Ascending aorta (tissue), 2 donors: Measurements from ENCODE around the gene AUH. TPM values are rescaled to one million over a fixed set of nuclear protein-coding genes. Genes with fewer than 3 reads are reported as not detected.

Experiments used
- DNase-seq, 2 donors: peaks; one replicate each; pipeline ENCODE4 v3.0.0-alpha.2; 2019; ENCODE audit warnings: low spot score in 2 of 2
- H3K27ac ChIP-seq, 2 donors: fragments of 200-600 bp; sonication (generic); one replicate each; pipeline ENCODE4 v1.5.1; 2016 to 2017; ENCODE audit warnings: mild to moderate bottlenecking in 1 of 2
- H3K27me3 ChIP-seq: fragments of 200-600 bp; sonication (generic); one replicate; pipeline ENCODE4 v1.5.1; 2017
- H3K36me3 ChIP-seq, 2 donors: fragments of 200-600 bp; sonication (generic); one replicate each; pipeline ENCODE4 v1.5.1; 2016
- H3K4me1 ChIP-seq, 2 donors: fragments of 200-600 bp; sonication (generic); one replicate each; pipeline ENCODE4 v1.5.1; 2016 to 2017; ENCODE audit warnings: mild to moderate bottlenecking in 1 of 2
- H3K4me3 ChIP-seq, 2 donors: fragments of 200-600 bp; sonication (generic); one replicate each; pipeline ENCODE4 v1.5.1; 2016 to 2017; ENCODE audit warnings: mild to moderate bottlenecking in 1 of 2
- H3K9me3 ChIP-seq, 2 donors: fragments of 200-600 bp; sonication (generic); one replicate each; pipeline ENCODE4 v1.5.1; 2016
- intact Hi-C: fragments of 100-400 bp; cut with DNase I; formaldehyde crosslinking; loops from one replicate; pipeline ENCODE4 v1.15.1; 2023
- total RNA-seq: library from RNA; depleted of rRNA; stranded (reverse); fragments of >200 nt; gene quantifications from one replicate; pipeline ENCODE4 v1.1.0, GENCODE V29; 2016
- TF ChIP-seq, protein P1 (sequence below), 3 experiments: fragments of 200-600 bp in 2 of 3; fragments of 450-650 bp in 1 of 3; sonication (generic) in 2 of 3; IDR thresholded peaks; one replicate each; pipeline ENCODE4 v1.5.1; 2016 to 2019; ENCODE audit warnings: antibody characterized with exemption in 3 of 3, mild to moderate bottlenecking in 1 of 3, moderate library complexity in 1 of 3

Gene AUH
- total RNA-seq, 1 donor from 2014 or later, result 46.2 TPM

DNA sequence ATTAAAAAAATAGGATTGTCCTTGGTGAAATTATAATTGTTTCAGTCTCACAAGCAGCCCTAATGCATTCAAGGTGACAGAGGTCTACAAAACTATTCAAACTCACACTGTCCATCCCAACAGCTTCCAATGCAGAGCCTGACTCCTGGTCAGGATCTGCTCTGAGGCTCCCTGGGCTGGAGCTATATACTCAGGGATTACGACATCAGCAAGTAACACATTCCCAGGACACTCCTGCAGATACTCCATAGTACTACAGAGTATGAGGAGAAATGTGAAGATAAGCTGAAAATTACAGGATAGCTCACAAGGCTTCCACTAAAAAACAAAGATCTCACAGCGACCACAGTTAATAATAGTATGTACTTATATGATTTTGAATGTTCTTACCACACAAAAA, 130.1 kb downstream of the AUH start:
- no peaks in the 10 kb centered on the region for H3K27me3 ChIP-seq
- H3K36me3 ChIP-seq, result no peaks in the 10 kb centered on the region
- H3K4me1 ChIP-seq, result no peaks in the 10 kb centered on the region
- no peak overlapping the region for H3K27ac ChIP-seq
- no peaks in the 10 kb centered on the region for H3K9me3 ChIP-seq
- DNase-seq, result no peak
- intact Hi-C loops, result no loop called here
- no peak overlapping the region for H3K4me3 ChIP-seq
- TF ChIP-seq, protein P1, sequence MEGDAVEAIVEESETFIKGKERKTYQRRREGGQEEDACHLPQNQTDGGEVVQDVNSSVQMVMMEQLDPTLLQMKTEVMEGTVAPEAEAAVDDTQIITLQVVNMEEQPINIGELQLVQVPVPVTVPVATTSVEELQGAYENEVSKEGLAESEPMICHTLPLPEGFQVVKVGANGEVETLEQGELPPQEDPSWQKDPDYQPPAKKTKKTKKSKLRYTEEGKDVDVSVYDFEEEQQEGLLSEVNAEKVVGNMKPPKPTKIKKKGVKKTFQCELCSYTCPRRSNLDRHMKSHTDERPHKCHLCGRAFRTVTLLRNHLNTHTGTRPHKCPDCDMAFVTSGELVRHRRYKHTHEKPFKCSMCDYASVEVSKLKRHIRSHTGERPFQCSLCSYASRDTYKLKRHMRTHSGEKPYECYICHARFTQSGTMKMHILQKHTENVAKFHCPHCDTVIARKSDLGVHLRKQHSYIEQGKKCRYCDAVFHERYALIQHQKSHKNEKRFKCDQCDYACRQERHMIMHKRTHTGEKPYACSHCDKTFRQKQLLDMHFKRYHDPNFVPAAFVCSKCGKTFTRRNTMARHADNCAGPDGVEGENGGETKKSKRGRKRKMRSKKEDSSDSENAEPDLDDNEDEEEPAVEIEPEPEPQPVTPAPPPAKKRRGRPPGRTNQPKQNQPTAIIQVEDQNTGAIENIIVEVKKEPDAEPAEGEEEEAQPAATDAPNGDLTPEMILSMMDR (IDR thresholded peaks at IDR 0.05), result no peak

DNA sequence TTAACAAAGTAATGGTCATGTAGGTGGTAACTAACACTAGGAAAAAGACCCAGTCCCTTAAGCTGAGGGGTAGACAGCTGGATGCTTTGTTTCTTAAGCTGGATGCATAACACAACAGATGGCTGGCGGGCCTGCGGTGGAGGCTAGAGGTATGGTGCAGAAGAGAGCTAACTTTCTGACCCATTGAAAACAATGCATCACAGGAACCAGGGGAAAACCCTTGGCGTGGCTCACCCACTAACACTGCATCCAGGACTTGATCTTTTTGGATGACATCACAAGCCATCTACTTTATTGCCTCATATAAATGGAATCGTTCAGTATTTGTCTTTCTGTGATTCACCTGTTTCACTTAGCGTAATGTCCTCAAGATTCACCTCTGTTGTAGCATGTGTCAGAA, 138.7 kb downstream of the AUH start:
- no peak overlapping the region for H3K4me3 ChIP-seq
- no peak for DNase-seq
- H3K27ac ChIP-seq, result no peak overlapping the region
- no peaks in the 10 kb centered on the region for H3K27me3 ChIP-seq
- no peaks in the 10 kb centered on the region for H3K4me1 ChIP-seq
- peaks cover 7% of the 10 kb centered on the region in 2 donors for H3K36me3 ChIP-seq
- no peaks in the 10 kb centered on the region for H3K9me3 ChIP-seq
- intact Hi-C loops, result no loop called here
- TF ChIP-seq, protein P1 (IDR thresholded peaks at IDR 0.05), result no peak

DNA sequence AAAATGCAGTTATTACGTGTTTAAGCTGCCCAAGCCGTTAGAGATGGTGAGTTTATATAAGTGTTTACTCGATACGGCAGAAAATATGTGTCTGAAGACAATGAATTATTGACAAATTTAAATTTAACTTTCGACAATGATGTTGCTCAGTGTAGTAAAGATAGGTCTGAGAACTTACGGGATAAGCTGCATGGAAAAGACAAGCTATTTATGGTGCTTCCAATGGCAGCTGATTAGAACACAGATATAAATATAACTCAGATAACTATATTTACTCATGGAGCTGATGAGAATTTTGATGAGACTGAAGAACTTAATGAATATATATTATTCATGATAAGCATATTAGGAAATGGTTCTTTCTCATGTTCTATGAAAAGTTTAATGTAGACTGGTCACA, 139.3 kb downstream of the AUH start:
- Histone ChIP-seq H3K27ac (no peak overlapping the region), H3K27me3 (no peaks in the 10 kb centered on the region), H3K4me3 (no peak overlapping the region), H3K9me3 (no peaks in the 10 kb centered on the region), H3K4me1 (no peaks in the 10 kb centered on the region), H3K36me3 (peaks cover 7% of the 10 kb centered on the region in 2 donors)
- TF ChIP-seq, protein P1 (IDR thresholded peaks at IDR 0.05), result no peak
- DNase-seq, result no peak
- intact Hi-C loops, result no loop called here

DNA sequence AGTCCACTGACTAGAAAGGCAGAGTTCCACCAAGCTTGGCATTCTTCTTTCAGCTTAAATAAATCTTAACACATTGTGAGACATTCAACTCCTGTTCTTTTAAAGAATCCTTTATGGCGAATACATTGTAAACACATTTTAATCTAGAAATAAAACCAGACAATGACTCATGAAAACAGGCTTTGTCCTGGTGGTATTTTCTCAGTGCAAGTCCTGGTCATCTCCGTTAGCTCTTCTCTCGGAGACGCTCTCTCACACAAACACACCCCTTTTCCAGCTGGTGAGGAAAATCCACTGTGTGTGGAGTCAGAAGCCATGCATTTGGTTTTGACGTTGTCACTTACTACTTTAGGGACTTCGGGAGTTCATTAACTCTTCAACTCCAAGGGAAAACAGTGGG, 140.4 kb downstream of the AUH start:
- Histone ChIP-seq H3K27ac (no peak overlapping the region), H3K4me3 (no peak overlapping the region), H3K4me1 (no peaks in the 10 kb centered on the region), H3K9me3 (no peaks in the 10 kb centered on the region), H3K27me3 (no peaks in the 10 kb centered on the region), H3K36me3 (peaks cover 7% of the 10 kb centered on the region in 2 donors)
- intact Hi-C loops, result no loop called here
- no peak for DNase-seq
- TF ChIP-seq, protein P1 (IDR thresholded peaks at IDR 0.05), result no peak

DNA sequence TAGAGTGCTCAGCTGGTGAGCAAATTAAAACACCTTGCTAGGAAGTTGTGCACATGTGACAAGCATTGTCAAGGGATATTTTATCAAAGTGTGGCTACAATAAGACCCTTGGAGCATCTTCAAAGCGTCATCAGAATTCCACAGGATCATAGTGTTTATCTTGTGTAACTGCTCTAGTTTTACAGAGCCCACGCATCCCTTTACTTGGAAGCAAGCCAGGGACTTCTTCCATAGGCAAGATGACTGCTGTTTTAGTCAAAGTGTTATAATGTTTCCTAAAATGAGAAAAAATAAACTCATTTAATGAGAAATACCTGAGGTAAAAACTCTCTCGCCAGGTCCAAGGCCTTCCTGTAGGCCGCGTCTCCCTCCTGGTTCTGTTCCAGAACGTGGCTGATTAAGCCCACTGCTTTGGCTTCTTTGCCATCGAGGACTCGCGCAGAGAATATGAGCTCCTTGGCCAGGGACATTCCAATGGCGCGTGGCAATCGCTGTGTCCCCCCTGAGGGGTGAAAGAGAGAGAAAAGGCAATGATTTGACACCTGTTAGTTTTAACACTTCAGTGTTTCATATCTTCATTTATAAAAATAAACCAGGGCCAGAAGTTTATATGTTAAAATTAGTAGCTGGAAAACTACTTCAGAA, 141.1 kb downstream of the AUH start:
- Histone ChIP-seq H3K4me1 (no peaks in the 10 kb centered on the region), H3K4me3 (no peak overlapping the region), H3K27me3 (no peaks in the 10 kb centered on the region), H3K36me3 (peaks cover 7% of the 10 kb centered on the region in 2 donors), H3K27ac (no peak overlapping the region), H3K9me3 (no peaks in the 10 kb centered on the region)
- TF ChIP-seq, protein P1 (IDR thresholded peaks at IDR 0.05), result no peak
- intact Hi-C loops, result no loop called here
- DNase-seq, result no peak

DNA sequence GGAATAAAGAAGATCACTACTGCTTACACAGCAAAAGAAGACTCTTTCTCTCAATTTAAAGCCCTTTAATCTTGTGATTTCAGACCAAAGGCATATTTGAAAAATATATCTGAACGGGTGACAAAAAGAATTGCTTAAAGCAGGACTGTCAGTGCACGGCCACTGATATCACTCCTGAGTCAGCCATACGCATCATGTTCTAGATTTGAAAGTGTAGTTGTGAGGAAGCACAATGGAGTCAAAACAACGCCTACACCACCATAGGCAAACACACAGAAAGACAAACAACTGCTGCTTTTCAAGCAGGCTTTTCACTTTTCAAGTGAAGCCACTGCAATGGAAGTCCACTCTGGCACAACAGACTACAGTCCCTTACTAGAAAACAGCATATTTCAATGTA, 141.7 kb downstream of the AUH start:
- Histone ChIP-seq H3K36me3 (peaks cover 7% of the 10 kb centered on the region in 2 donors), H3K9me3 (no peaks in the 10 kb centered on the region), H3K4me1 (no peaks in the 10 kb centered on the region), H3K27ac (no peak overlapping the region), H3K27me3 (no peaks in the 10 kb centered on the region), H3K4me3 (no peak overlapping the region)
- no peak for DNase-seq
- TF ChIP-seq, protein P1 (IDR thresholded peaks at IDR 0.05), result no peak
- intact Hi-C loops, result no loop called here
